GM10248 (cell line): ENCODE results near the gene REG1B.

ENCODE experiments used
- CTCF ChIA-PET: fragments of 300-600 bp; sonication (Branson Sonifier 250); formaldehyde crosslinking; extraction: SDS; loops from one replicate; lab custom pipeline; 2021; ENCODE audit warnings: antibody characterized with exemption; lab: Yijun Ruan, JAX
- POLR2A ChIA-PET: fragments of 350-650 bp; sonication (Branson Sonifier 250); formaldehyde crosslinking; extraction: SDS; loops from one replicate; lab custom pipeline; 2020; ENCODE audit warnings: antibody characterized with exemption; lab: Yijun Ruan, JAX
- DNase-seq: peaks from one replicate; pipeline ENCODE4 v3.0.0; 2012; ENCODE audit errors: extremely low spot score
- CTCF ChIP-seq: IDR thresholded peaks from 2 replicates; pipeline ENCODE4 v1.5.1; 2012; ENCODE audit warnings: mild to moderate bottlenecking, low read depth; ENCODE audit errors: extremely low read depth, missing control alignments, control extremely low read depth

Gene REG1B

GRCh38 chr2:79124907-79125720 lies 37.3 kb upstream of the REG1B start:
- ChIA-PET CTCF (no interaction called here), POLR2A (no interaction called here)
- TF ChIP-seq CTCF = no peak
- no peak for DNase-seq

- CTCF ChIA-PET = no interaction called here
- DNase-seq = no peak
- POLR2A ChIA-PET = no interaction called here
- no peak for TF ChIP-seq CTCF
Measured at GRCh38 chr2:79122676-79123075, 34.9 kb upstream of the REG1B start.

GRCh38 chr2:79120194-79120713 lies 32.5 kb upstream of the REG1B start, which contains the start of gene REG1A:
Gene REG1A (plus strand): TSS chr2:79120488. CDS start chr2:79120862, 374 bp downstream.
- no peak for DNase-seq
- ChIA-PET POLR2A (no interaction called here), CTCF (interaction anchor here (1.2 kb wide), 1 partner anchor 58 kb away, joined by 3 read pairs; no protein-coding TSS in a partner anchor)
- no peak for TF ChIP-seq CTCF

- no peak for TF ChIP-seq CTCF
- DNase-seq = no peak
- ChIA-PET POLR2A (no interaction called here), CTCF (no interaction called here)
Measured at GRCh38 chr2:79116997-79117928, 29.5 kb upstream of the REG1B start.

- CTCF ChIA-PET = interaction anchor here (1.2 to 1.8 kb wide), 3 partner anchors 11 to 74 kb away, joined by 4 to 5 read pairs (median 4); no protein-coding TSS in a partner anchor
- POLR2A ChIA-PET = no interaction called here
- DNase-seq = no peak
- TF ChIP-seq CTCF = no peak
Measured at GRCh38 chr2:79114797-79115494, 27.2 kb upstream of the REG1B start.
